Activated CD8-positive, alpha-beta memory T cell treated with anti-CD3 and anti-CD28 coated beads, Interleukin-2, amount 10 ng/mL, durations not matched to agents 7 days and 5 days (primary cell): ENCODE measurements around the gene NOSIP. TPM values are rescaled to one million over a fixed set of nuclear protein-coding genes. Genes with fewer than 3 reads are reported as not detected.

ENCODE experiments used
- ATAC-seq: fragments of 150-1000 bp; cut with Tn5 transposase; one replicate; pipeline ENCODE4 v1.10.0; 2021; ENCODE audit warnings: moderate library complexity
- CTCF ChIA-PET: fragments of 350-600 bp; sonication (Branson Sonifier 250); formaldehyde crosslinking; loops from one replicate; lab custom pipeline; 2021; ENCODE audit warnings: antibody characterized with exemption; lab: Charles Lee
- DNase-seq: peaks from one replicate; pipeline ENCODE4 v3.0.0-alpha.2; 2020
- H3K27ac Mint-ChIP-seq: one replicate; pipeline ENCODE4 v1.8.0; 2021; ENCODE audit warnings: mild to moderate bottlenecking, mixed read lengths
- H3K27me3 Mint-ChIP-seq: one replicate; pipeline ENCODE4 v1.8.0; 2021; ENCODE audit warnings: mixed read lengths
- H3K36me3 Mint-ChIP-seq: one replicate; pipeline ENCODE4 v1.8.0; 2021; ENCODE audit warnings: mild to moderate bottlenecking, mixed read lengths
- H3K4me1 Mint-ChIP-seq: one replicate; pipeline ENCODE4 v1.8.0; 2021; ENCODE audit warnings: mixed read lengths
- H3K4me3 Mint-ChIP-seq: one replicate; pipeline ENCODE4 v1.8.0; 2021; ENCODE audit warnings: mild to moderate bottlenecking, moderate library complexity, mixed read lengths
- H3K9me3 Mint-ChIP-seq: one replicate; pipeline ENCODE4 v1.8.0; 2022; ENCODE audit warnings: low read depth, mixed read lengths
- total RNA-seq, 2 experiments: library from RNA; stranded (reverse); gene quantifications; one replicate each; pipeline ENCODE4 v1.2.3, GENCODE V29; 2021

NOSIP gene
- total RNA-seq, 2 experiments from 2014 or later: 77.3 to 96.1 TPM

- peak; percentile 52 for DNase-seq
- peak overlapping the region; percentile 78 for H3K27ac Mint-ChIP-seq
- peaks cover 4% of the 10 kb centered on the region for H3K27me3 Mint-ChIP-seq
- H3K9me3 Mint-ChIP-seq: no peaks in the 10 kb centered on the region
- ATAC-seq: no peak
- CTCF ChIA-PET: interaction anchor here (0.7 to 2.0 kb wide), 11 partner anchors 12 to 88 kb away, joined by 3 to 10 read pairs (median 3); partner anchors contain the start of genes PRMT1, PRRG2 and SCAF1
- peak overlapping the region; percentile 87 for H3K4me3 Mint-ChIP-seq
- H3K36me3 Mint-ChIP-seq: peaks cover 13% of the 10 kb centered on the region
- H3K4me1 Mint-ChIP-seq: peaks cover 30% of the 10 kb centered on the region
These were observed 12.3 kb upstream of the NOSIP start for GRCh38 chr19:49592486-49593232.

GRCh38 chr19:49591731-49592485, 11.6 kb upstream of the NOSIP start:
- Mint-ChIP-seq H3K27me3 (peaks cover 4% of the 10 kb centered on the region), H3K9me3 (no peaks in the 10 kb centered on the region)
- DNase-seq: peak; percentile 71

DNA sequence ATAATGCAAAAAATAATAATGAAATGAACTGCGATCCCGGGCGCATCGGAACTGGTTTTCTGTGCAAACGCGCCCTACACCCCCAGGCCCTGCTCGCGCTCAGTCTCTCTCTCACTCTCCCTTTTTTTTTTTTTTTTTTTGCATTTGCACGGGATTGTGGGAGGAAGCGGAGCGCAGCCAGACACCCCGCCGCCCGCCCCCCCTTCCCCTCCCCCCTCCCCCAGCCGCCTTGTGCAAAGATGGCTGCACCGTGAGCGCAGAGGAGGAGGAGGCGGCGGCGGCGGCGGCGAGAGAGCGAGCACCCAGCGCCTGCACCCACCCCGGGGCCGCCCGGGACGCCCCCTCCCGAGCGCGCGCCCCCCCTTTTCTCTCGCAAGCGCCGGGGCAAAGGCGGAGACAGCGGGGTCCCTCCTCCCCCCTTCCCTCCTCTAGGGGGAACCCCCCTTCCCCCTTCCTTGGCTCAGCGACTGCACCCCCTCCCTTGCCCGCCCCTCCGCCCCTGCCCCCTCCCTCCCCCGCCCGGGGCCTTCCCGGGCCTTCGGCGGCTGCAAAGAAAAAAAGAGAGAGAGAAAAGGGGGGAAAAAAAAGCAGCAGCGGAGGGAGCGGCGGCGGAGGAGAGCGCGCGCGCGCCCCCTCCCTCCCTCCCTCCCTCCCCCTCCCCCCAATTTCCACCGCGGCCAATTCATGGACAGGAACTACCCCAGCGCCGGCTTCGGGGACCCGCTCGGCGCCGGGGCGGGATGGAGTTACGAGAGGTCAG, 10.8 kb upstream of the NOSIP start, which contains the start of gene PRR12:
Gene PRR12, plus strand, starts transcription at position 212 of the 760 bp plus-strand sequence. Its CDS starts 473 bp downstream, at position 685.
- H3K27ac Mint-ChIP-seq: peak within 1 kb of the TSS; percentile 89
- CTCF ChIA-PET: interaction anchor here (0.8 to 3.2 kb wide), 10 partner anchors 11 to 115 kb away, joined by 3 to 13 read pairs (median 4); partner anchors contain the start of genes RRAS and SCAF1
- peak; percentile 12 for ATAC-seq
- peak; percentile 81 for DNase-seq
- H3K27me3 Mint-ChIP-seq: peaks cover 4% of the 10 kb centered on the region
- peak within 1 kb of the TSS; percentile 87 for H3K4me3 Mint-ChIP-seq
- peaks cover 13% of the 10 kb centered on the region for H3K36me3 Mint-ChIP-seq
- H3K9me3 Mint-ChIP-seq: no peaks in the 10 kb centered on the region
- peaks cover 30% of the 10 kb centered on the region for H3K4me1 Mint-ChIP-seq

More at GRCh38 chr19:49591731-49592485, 11.6 kb upstream of the NOSIP start:
- ATAC-seq: no peak
- Mint-ChIP-seq H3K27ac (peak overlapping the region; percentile 89), H3K4me3 (peak overlapping the region; percentile 87), H3K36me3 (peaks cover 13% of the 10 kb centered on the region), H3K4me1 (peaks cover 30% of the 10 kb centered on the region)
- CTCF ChIA-PET: interaction anchor here (0.7 to 2.0 kb wide), 4 partner anchors 12 to 51 kb away, joined by 3 to 10 read pairs (median 3); partner anchors contain the start of gene SCAF1

DNA sequence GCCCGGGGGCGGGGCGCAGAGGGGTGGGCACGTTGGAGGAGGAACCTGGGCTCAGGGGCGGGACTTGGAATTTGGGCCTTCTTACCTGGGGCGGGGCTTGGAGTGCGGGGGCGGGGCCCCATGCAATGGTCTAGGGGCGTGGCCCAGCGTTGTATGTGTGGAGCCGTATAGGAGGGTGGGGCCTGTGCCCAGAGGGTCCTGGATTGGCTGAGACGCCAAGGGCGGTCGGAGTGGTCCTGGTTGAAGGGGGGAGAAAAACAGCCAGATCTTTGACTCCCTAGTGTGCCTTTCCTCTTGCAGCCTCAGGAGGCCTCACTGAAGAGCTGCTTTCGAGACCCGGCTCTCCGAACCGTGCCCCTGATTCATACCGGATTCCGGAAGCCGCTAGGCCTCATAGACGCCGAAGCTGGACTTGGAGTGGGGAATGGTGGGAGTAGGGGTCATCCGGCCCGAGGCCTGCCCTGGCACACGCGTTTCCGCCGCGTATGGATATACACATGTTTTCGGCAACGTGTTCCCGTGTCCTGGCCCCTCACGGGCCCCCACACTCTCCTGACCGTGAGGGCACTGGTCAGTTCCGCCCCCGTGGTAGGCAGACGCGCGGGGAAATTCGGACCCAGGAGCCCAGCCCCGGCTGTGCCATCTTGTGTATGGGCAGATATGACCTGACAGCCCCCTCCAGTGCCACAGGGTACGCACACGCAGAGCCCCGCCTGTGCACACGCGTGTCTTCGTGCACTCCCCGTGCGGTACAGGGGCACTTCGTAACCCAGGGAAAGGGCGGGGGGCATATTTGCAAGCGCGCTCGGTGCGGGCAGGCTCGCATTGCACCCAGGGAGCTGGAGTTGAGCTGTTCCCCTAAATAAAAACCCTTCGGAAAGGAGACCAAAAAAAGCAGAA, 10.0 kb upstream of the NOSIP start:
- H3K9me3 Mint-ChIP-seq: no peaks in the 10 kb centered on the region
- peaks cover 4% of the 10 kb centered on the region for H3K27me3 Mint-ChIP-seq
- H3K36me3 Mint-ChIP-seq: peaks cover 13% of the 10 kb centered on the region
- peak; percentile 85 for ATAC-seq
- peak; percentile 98 for DNase-seq
- CTCF ChIA-PET: interaction anchor here (1.1 to 3.2 kb wide), 11 partner anchors 11 to 114 kb away, joined by 3 to 16 read pairs (median 4); partner anchors contain the start of genes NOSIP, PRRG2 and RRAS
- peak overlapping the region; percentile 87 for H3K4me3 Mint-ChIP-seq
- peaks cover 30% of the 10 kb centered on the region for H3K4me1 Mint-ChIP-seq
- H3K27ac Mint-ChIP-seq: peak overlapping the region; percentile 89

GRCh38 chr19:49589502-49589905, 9.1 kb upstream of the NOSIP start:
- no peak overlapping the region for H3K4me3 Mint-ChIP-seq
- CTCF ChIA-PET: interaction anchor here (0.6 to 3.2 kb wide), 9 partner anchors 10 to 113 kb away, joined by 3 to 16 read pairs (median 4); partner anchors contain the start of genes NOSIP, PRRG2 and RRAS
- H3K4me1 Mint-ChIP-seq: peaks cover 30% of the 10 kb centered on the region
- ATAC-seq: no peak
- H3K27me3 Mint-ChIP-seq: peaks cover 4% of the 10 kb centered on the region
- H3K27ac Mint-ChIP-seq: no peak overlapping the region
- H3K9me3 Mint-ChIP-seq: no peaks in the 10 kb centered on the region
- H3K36me3 Mint-ChIP-seq: peaks cover 10% of the 10 kb centered on the region
- peak; percentile 46 for DNase-seq

GRCh38 chr19:49588365-49589122, 8.2 kb upstream of the NOSIP start:
- H3K27ac Mint-ChIP-seq: no peak overlapping the region
- ATAC-seq (no peak), DNase-seq (no peak)
- H3K36me3 Mint-ChIP-seq: peaks cover 3% of the 10 kb centered on the region
- CTCF ChIA-PET: interaction anchor here (1.4 to 3.2 kb wide), 3 partner anchors 18 to 88 kb away, joined by 3 to 13 read pairs (median 3); no protein-coding TSS in a partner anchor
- peaks cover 4% of the 10 kb centered on the region for H3K27me3 Mint-ChIP-seq
- H3K4me1 Mint-ChIP-seq: peaks cover 22% of the 10 kb centered on the region
- H3K9me3 Mint-ChIP-seq: no peaks in the 10 kb centered on the region
- no peak overlapping the region for H3K4me3 Mint-ChIP-seq

GRCh38 chr19:49587227-49587626, 6.9 kb upstream of the NOSIP start:
- H3K9me3 Mint-ChIP-seq: no peaks in the 10 kb centered on the region
- DNase-seq: no peak
- no peak overlapping the region for H3K27ac Mint-ChIP-seq

GRCh38 chr19:49585023-49585422, 4.7 kb upstream of the NOSIP start:
- CTCF ChIA-PET: interaction anchor here (1.3 kb wide), 1 partner anchor 19 kb away, joined by 3 read pairs; no protein-coding TSS in a partner anchor
- peaks cover 21% of the 10 kb centered on the region for H3K4me1 Mint-ChIP-seq
- H3K27me3 Mint-ChIP-seq: peaks cover 4% of the 10 kb centered on the region
- no peaks in the 10 kb centered on the region for H3K9me3 Mint-ChIP-seq
- H3K27ac Mint-ChIP-seq: no peak overlapping the region
- no peak overlapping the region for H3K4me3 Mint-ChIP-seq
- H3K36me3 Mint-ChIP-seq: peaks cover 2% of the 10 kb centered on the region
- DNase-seq (no peak), ATAC-seq (no peak)

More at GRCh38 chr19:49587227-49587626, 6.9 kb upstream of the NOSIP start:
- Mint-ChIP-seq H3K36me3 (no peaks in the 10 kb centered on the region), H3K27me3 (peaks cover 4% of the 10 kb centered on the region), H3K4me1 (peaks cover 15% of the 10 kb centered on the region), H3K4me3 (no peak overlapping the region)
- ATAC-seq: no peak
- CTCF ChIA-PET: interaction anchor here (1.1 to 1.3 kb wide), 2 partner anchors 85 to 90 kb away, joined by 3 read pairs; no protein-coding TSS in a partner anchor

- CTCF ChIA-PET: interaction anchor here (1.3 kb wide), 1 partner anchor 13 kb away, joined by 4 read pairs; no protein-coding TSS in a partner anchor
- no peaks in the 10 kb centered on the region for H3K9me3 Mint-ChIP-seq
- H3K4me1 Mint-ChIP-seq: peaks cover 22% of the 10 kb centered on the region
- H3K27me3 Mint-ChIP-seq: peaks cover 2% of the 10 kb centered on the region
- H3K4me3 Mint-ChIP-seq: no peak overlapping the region
- ATAC-seq: no peak
- no peak for DNase-seq
- H3K36me3 Mint-ChIP-seq: peaks cover 2% of the 10 kb centered on the region
- H3K27ac Mint-ChIP-seq: peak overlapping the region; percentile 2
These were observed 2.9 kb upstream of the NOSIP start for GRCh38 chr19:49583239-49583638.

GRCh38 chr19:49581007-49581508, 702 bp upstream of the NOSIP start, which contains the start of gene PRRG2:
Gene PRRG2 (plus strand): TSS chr19:49581316. CDS start chr19:49583220, 1,904 bp downstream.
- Mint-ChIP-seq H3K27me3 (no peaks in the 10 kb centered on the region), H3K27ac (peak within 1 kb of the TSS; percentile 94), H3K9me3 (no peaks in the 10 kb centered on the region), H3K4me1 (peaks cover 28% of the 10 kb centered on the region), H3K4me3 (peak within 1 kb of the TSS; percentile 92), H3K36me3 (peaks cover 7% of the 10 kb centered on the region)
- CTCF ChIA-PET: interaction anchor here (1.2 to 4.2 kb wide), 13 partner anchors 9 to 105 kb away, joined by 3 to 55 read pairs (median 7); partner anchors contain the start of genes PRMT1 and RRAS
- no peak for ATAC-seq
- DNase-seq: no peak

GRCh38 chr19:49579947-49580263, 451 bp downstream of the NOSIP start:
- DNase-seq: no peak
- H3K4me3 Mint-ChIP-seq: peak overlapping the region; percentile 92
- peak; percentile 3 for ATAC-seq
- H3K4me1 Mint-ChIP-seq: peaks cover 28% of the 10 kb centered on the region
- H3K27ac Mint-ChIP-seq: peak overlapping the region; percentile 94
- H3K36me3 Mint-ChIP-seq: peaks cover 11% of the 10 kb centered on the region
- CTCF ChIA-PET: interaction anchor here (1.0 to 4.2 kb wide), 18 partner anchors 10 to 105 kb away, joined by 3 to 55 read pairs (median 6); partner anchors contain the start of genes PRMT1 and RRAS
- H3K27me3 Mint-ChIP-seq: no peaks in the 10 kb centered on the region
- no peaks in the 10 kb centered on the region for H3K9me3 Mint-ChIP-seq
